ENCODE results near the gene NAA30. TPM values are rescaled to one million over a fixed set of nuclear protein-coding genes. Genes with fewer than 3 reads are reported as not detected.

Gene NAA30
- total RNA-seq, 1 donor from 2014 or later = 29.7 TPM

Other genes with a start within 250 kb of the NAA30 start
- 77.3 and 85.4 TPM in 2 replicates for gene EXOC5, start 121.7 kb upstream of the NAA30 start, total RNA-seq
- gene AP5M1, start 121.6 kb upstream of the NAA30 start, total RNA-seq = 26.2 and 31.7 TPM in 2 replicates
- not detected in 2 replicates for gene CCDC198, start 103.3 kb downstream of the NAA30 start, total RNA-seq

Measured in myocyte (in vitro differentiated cells).